T-helper 9 cell (primary cell): ENCODE data around the gene ZNF747.

ENCODE experiments used
- DNase-seq: peaks from one replicate; pipeline ENCODE4 v3.0.0-alpha.2; 2020

ZNF747 gene

GRCh38 chr16:30515275-30515674 lies 19.4 kb downstream of the ZNF747 start:
- DNase-seq: no peak

GRCh38 chr16:30511509-30511908 lies 23.1 kb downstream of the ZNF747 start:
- no peak for DNase-seq

- no peak for DNase-seq
These were observed 24.2 kb downstream of the ZNF747 start for GRCh38 chr16:30510376-30510938.

- no peak for DNase-seq
These were observed 25.4 kb downstream of the ZNF747 start for GRCh38 chr16:30509081-30509765.

- DNase-seq: no peak
These were observed 31.0 kb downstream of the ZNF747 start for GRCh38 chr16:30503403-30504296.

- DNase-seq: no peak
These were observed 35.4 kb downstream of the ZNF747 start for GRCh38 chr16:30499284-30499683.

DNA sequence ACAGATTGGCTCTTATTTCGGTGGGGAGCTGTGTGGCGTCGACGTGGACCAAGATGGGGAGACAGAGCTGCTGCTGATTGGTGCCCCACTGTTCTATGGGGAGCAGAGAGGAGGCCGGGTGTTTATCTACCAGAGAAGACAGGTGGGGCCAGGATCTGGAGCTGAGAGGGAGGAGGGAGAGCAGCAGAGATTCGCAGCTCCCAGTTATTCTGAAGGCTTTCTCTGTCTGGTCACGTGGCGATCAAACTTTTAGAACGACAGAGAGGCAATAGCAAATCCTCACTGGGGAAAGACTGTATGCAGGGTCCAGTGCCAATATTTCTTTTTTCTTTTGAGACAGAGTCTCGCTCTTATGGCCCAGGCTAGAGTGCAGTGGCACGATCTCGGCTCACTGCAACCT lies 39.9 kb downstream of the ZNF747 start:
- no peak for DNase-seq

GRCh38 chr16:30493941-30494488 lies 40.6 kb downstream of the ZNF747 start:
- DNase-seq: no peak

- no peak for DNase-seq
These were observed 42.8 kb downstream of the ZNF747 start for GRCh38 chr16:30491744-30492308.

GRCh38 chr16:30491229-30491628 lies 43.4 kb downstream of the ZNF747 start:
- DNase-seq: no peak

- no peak for DNase-seq
These were observed 44.4 kb downstream of the ZNF747 start for GRCh38 chr16:30490210-30490609.

- no peak for DNase-seq
These were observed 45.7 kb downstream of the ZNF747 start for GRCh38 chr16:30488764-30489605.

DNA sequence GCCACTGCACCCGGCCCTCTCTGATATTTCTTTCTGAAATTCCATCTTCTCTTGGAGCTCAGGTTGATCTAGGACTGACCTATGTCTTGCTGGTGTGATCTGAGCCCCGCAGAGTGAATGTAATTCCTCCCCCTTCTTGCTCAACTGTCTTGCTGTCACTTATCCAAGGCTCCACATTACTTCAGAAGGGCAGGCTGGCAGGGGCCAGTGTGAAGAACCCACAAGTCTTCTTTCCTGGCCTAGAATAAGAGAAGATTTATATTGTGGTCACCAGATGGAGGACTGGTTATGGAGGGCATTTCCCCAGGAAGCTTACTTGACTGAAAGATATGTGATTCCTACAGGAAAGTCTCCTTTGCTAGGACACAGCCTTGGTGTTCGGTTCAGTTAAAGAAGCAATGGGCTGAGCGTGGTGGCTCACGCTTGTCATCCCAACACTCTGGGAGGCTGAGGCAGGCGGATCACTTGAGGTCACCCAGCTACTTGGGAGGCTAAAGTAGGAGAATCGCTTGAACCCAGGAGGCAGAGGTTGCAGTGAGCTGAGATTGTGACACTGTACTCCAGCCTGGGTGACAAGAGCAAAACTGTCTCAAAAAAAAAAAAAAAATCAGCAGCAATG lies 48.7 kb downstream of the ZNF747 start:
- DNase-seq: no peak

- no peak for DNase-seq
These were observed 49.8 kb downstream of the ZNF747 start for GRCh38 chr16:30484887-30485286.

GRCh38 chr16:30482366-30482765 lies 52.3 kb downstream of the ZNF747 start:
- no peak for DNase-seq

- no peak for DNase-seq
These were observed 53.3 kb downstream of the ZNF747 start for GRCh38 chr16:30481381-30481780.
